Left hindlimb (tissue), 1 donor: ENCODE results near the gene SRGAP2C.
"Not testable (repeated sequence)": the region's sequence is repeated elsewhere in the genome, so short reads cannot be mapped to it uniquely, and the experiment has no call there.

ENCODE experiments used
- DNase-seq: peaks from one replicate; pipeline ENCODE4 v3.0.0-alpha.2; 2018

SRGAP2C gene

GRCh38 chr1:121184290-121185127 lies at the start of gene SRGAP2C, which contains the start of gene FAM72B:
Gene SRGAP2C, plus strand, starts transcription at chr1:121184975. Its CDS starts 2,472 bp downstream, at chr1:121187447.
Gene FAM72B, minus strand, starts transcription at chr1:121184340. Its CDS starts 851 bp downstream, at chr1:121183489.
- peak; percentile 97 for DNase-seq

GRCh38 chr1:121140393-121140792 lies 44.4 kb upstream of the SRGAP2C start:
- not testable (repeated sequence) for DNase-seq

- not testable (repeated sequence) for DNase-seq
These were observed 36.1 kb upstream of the SRGAP2C start for GRCh38 chr1:121148489-121149190.

GRCh38 chr1:121151294-121151693 lies 33.5 kb upstream of the SRGAP2C start:
- not testable (repeated sequence) for DNase-seq

GRCh38 chr1:121152788-121153187 lies 32.0 kb upstream of the SRGAP2C start:
- not testable (repeated sequence) for DNase-seq

- DNase-seq, result not testable (repeated sequence)
These were observed 30.0 kb upstream of the SRGAP2C start for GRCh38 chr1:121154811-121155210.

- not testable (repeated sequence) for DNase-seq
These were observed 29.0 kb upstream of the SRGAP2C start for GRCh38 chr1:121155671-121156358.

GRCh38 chr1:121156958-121157603 lies 27.7 kb upstream of the SRGAP2C start:
- DNase-seq, result not testable (repeated sequence)

GRCh38 chr1:121157609-121158008 lies 27.2 kb upstream of the SRGAP2C start:
- not testable (repeated sequence) for DNase-seq

- DNase-seq, result not testable (repeated sequence)
These were observed 24.7 kb upstream of the SRGAP2C start for GRCh38 chr1:121160118-121160517.

GRCh38 chr1:121161199-121161901 lies 23.4 kb upstream of the SRGAP2C start:
- DNase-seq, result not testable (repeated sequence)

GRCh38 chr1:121163850-121164757 lies 20.7 kb upstream of the SRGAP2C start:
- not testable (repeated sequence) for DNase-seq

- DNase-seq, result not testable (repeated sequence)
These were observed 19.5 kb upstream of the SRGAP2C start for GRCh38 chr1:121165296-121165695.

GRCh38 chr1:121167225-121167738 lies 17.5 kb upstream of the SRGAP2C start:
- DNase-seq, result not testable (repeated sequence)

GRCh38 chr1:121168152-121168668 lies 16.6 kb upstream of the SRGAP2C start:
- DNase-seq, result not testable (repeated sequence)

- not testable (repeated sequence) for DNase-seq
These were observed 8.1 kb upstream of the SRGAP2C start for GRCh38 chr1:121176649-121177048.

- DNase-seq, result not testable (repeated sequence)
These were observed 6.6 kb upstream of the SRGAP2C start for GRCh38 chr1:121178197-121178596.

GRCh38 chr1:121183867-121184266 lies 908 bp upstream of the SRGAP2C start:
- not testable (repeated sequence) for DNase-seq

- not testable (repeated sequence) for DNase-seq
These were observed 449 bp downstream of the SRGAP2C start for GRCh38 chr1:121185140-121185708.

- DNase-seq, result not testable (repeated sequence)
These were observed 1.4 kb downstream of the SRGAP2C start for GRCh38 chr1:121186191-121186590.
